WTC11 (cell line): ENCODE measurements around the gene HMGXB3. TPM values are rescaled to one million over a fixed set of nuclear protein-coding genes. Genes with fewer than 3 reads are reported as not detected.

ENCODE experiments used
- ATAC-seq: fragments of 200-7000 bp; cut with Tn5 transposase; 2 replicates; pipeline ENCODE4 v1.10.0; 2021; ENCODE audit warnings: mild to moderate bottlenecking, moderate library complexity
- CTCF ChIA-PET: fragments of 300-600 bp; sonication (Branson Sonifier 250); formaldehyde crosslinking; loops from one replicate; lab custom pipeline; 2021; ENCODE audit warnings: antibody characterized with exemption; lab: Charles Lee
- POLR2A ChIA-PET: fragments of 350-600 bp; sonication (Branson Sonifier 250); formaldehyde crosslinking; loops from one replicate; lab custom pipeline; 2021; ENCODE audit warnings: antibody characterized with exemption; lab: Charles Lee
- DNase-seq: peaks from one replicate; pipeline ENCODE4 v3.0.0; 2021; ENCODE audit warnings: low spot score
- H3K27ac Mint-ChIP-seq: 2 replicates; pipeline ENCODE4 v1.8.0; 2021; ENCODE audit warnings: mixed read lengths
- H3K27me3 Mint-ChIP-seq: 2 replicates; pipeline ENCODE4 v1.8.0; 2021; ENCODE audit warnings: low read depth, mild to moderate bottlenecking, moderate library complexity, mixed read lengths
- H3K36me3 Mint-ChIP-seq: 2 replicates; pipeline ENCODE4 v1.8.0; 2021; ENCODE audit warnings: mixed read lengths
- H3K4me1 Mint-ChIP-seq: 2 replicates; pipeline ENCODE4 v1.8.0; 2022; ENCODE audit warnings: mixed read lengths
- H3K4me3 Mint-ChIP-seq: 2 replicates; pipeline ENCODE4 v1.8.0; 2021; ENCODE audit warnings: mild to moderate bottlenecking, moderate library complexity, mixed read lengths
- H3K9me3 Mint-ChIP-seq: 2 replicates; pipeline ENCODE4 v1.8.0; 2021; ENCODE audit warnings: mixed read lengths
- CBFB ChIP-seq: sonication (generic); formaldehyde crosslinking; IDR thresholded peaks from 2 replicates; pipeline ENCODE4 v1.8.1; 2022; ENCODE audit warnings: mild to moderate bottlenecking, low read depth, missing genetic modification reagents
- CREM ChIP-seq: sonication (generic); formaldehyde crosslinking; IDR thresholded peaks from 2 replicates; pipeline ENCODE4 v1.8.1; 2022; ENCODE audit warnings: mild to moderate bottlenecking, missing genetic modification reagents, moderate library complexity
- ELF4 ChIP-seq: sonication (generic); formaldehyde crosslinking; IDR thresholded peaks from 2 replicates; pipeline ENCODE4 v1.8.1; 2022; ENCODE audit warnings: low read depth, mild to moderate bottlenecking, moderate library complexity, missing genetic modification reagents
- EMX1 ChIP-seq: fragments of 250-450 bp; sonication (Bioruptor Pico); IDR thresholded peaks from 2 replicates; pipeline ENCODE4 v1.8.0; 2021; ENCODE audit warnings: mild to moderate bottlenecking
- FOXK1 ChIP-seq: sonication (generic); formaldehyde crosslinking; IDR thresholded peaks from 2 replicates; pipeline ENCODE4 v1.8.0; 2022; ENCODE audit warnings: mild to moderate bottlenecking, moderate library complexity, missing genetic modification reagents
- FOXP1 ChIP-seq: sonication (generic); formaldehyde crosslinking; IDR thresholded peaks from 2 replicates; pipeline ENCODE4 v1.8.0; 2022; ENCODE audit warnings: missing genetic modification reagents, mild to moderate bottlenecking, moderate library complexity, borderline replicate concordance
- GTF2I ChIP-seq: fragments of 250-450 bp; sonication (Bioruptor Pico); conservative IDR thresholded peaks from 2 replicates; pipeline ENCODE4 v1.4.0; 2021; ENCODE audit warnings: mild to moderate bottlenecking
- KAT7 ChIP-seq: sonication (generic); formaldehyde crosslinking; IDR thresholded peaks from 2 replicates; pipeline ENCODE4 v1.8.1; 2023; ENCODE audit warnings: missing genetic modification reagents, mild to moderate bottlenecking, borderline replicate concordance
- NFATC4 ChIP-seq: fragments of 250-450 bp; sonication (Bioruptor Pico); IDR thresholded peaks from 2 replicates; pipeline ENCODE4 v1.9.0; 2021; ENCODE audit warnings: mild to moderate bottlenecking
- NFE2L1 ChIP-seq: sonication (generic); formaldehyde crosslinking; IDR thresholded peaks from 2 replicates; pipeline ENCODE4 v1.8.1; 2023; ENCODE audit warnings: missing genetic modification reagents
- NR2C2 ChIP-seq: sonication (generic); formaldehyde crosslinking; IDR thresholded peaks from 2 replicates; pipeline ENCODE4 v1.8.0; 2022; ENCODE audit warnings: mild to moderate bottlenecking, missing genetic modification reagents
- NR3C1 ChIP-seq: sonication (generic); formaldehyde crosslinking; conservative IDR thresholded peaks from 2 replicates; pipeline ENCODE4 v1.8.1; 2023; ENCODE audit warnings: low read depth, mild to moderate bottlenecking, missing genetic modification reagents
- RELA ChIP-seq: sonication (generic); formaldehyde crosslinking; IDR thresholded peaks from 2 replicates; pipeline ENCODE4 v1.8.1; 2022; ENCODE audit warnings: missing genetic modification reagents, mild to moderate bottlenecking, borderline replicate concordance
- SMAD4 ChIP-seq: sonication (generic); formaldehyde crosslinking; IDR thresholded peaks from 2 replicates; pipeline ENCODE4 v1.8.0; 2022; ENCODE audit warnings: mild to moderate bottlenecking, missing genetic modification reagents
- TCF7 ChIP-seq: sonication (generic); formaldehyde crosslinking; IDR thresholded peaks from 2 replicates; pipeline ENCODE4 v1.8.0; 2022; ENCODE audit warnings: mild to moderate bottlenecking, low read depth, missing genetic modification reagents, moderate library complexity
- ZNF219 ChIP-seq: sonication (generic); formaldehyde crosslinking; IDR thresholded peaks from 2 replicates; pipeline ENCODE4 v1.8.0; 2023; ENCODE audit warnings: missing genetic modification reagents, mild to moderate bottlenecking, borderline replicate concordance
- ZNF232 ChIP-seq: sonication (generic); formaldehyde crosslinking; IDR thresholded peaks from 2 replicates; pipeline ENCODE4 v1.8.0; 2022; ENCODE audit warnings: mild to moderate bottlenecking, missing genetic modification reagents
- ZNF396 ChIP-seq: fragments of 250-450 bp; sonication (Bioruptor Pico); IDR thresholded peaks from 2 replicates; pipeline ENCODE4 v1.8.0; 2021; ENCODE audit warnings: mild to moderate bottlenecking, moderate library complexity, borderline replicate concordance
- ZNF423 ChIP-seq: fragments of 250-450 bp; sonication (Bioruptor Pico); IDR thresholded peaks from 2 replicates; pipeline ENCODE4 v2.1.2; 2022; ENCODE audit warnings: mild to moderate bottlenecking, moderate library complexity
- total RNA-seq: library from RNA; stranded (reverse); gene quantifications from 3 replicates; pipeline ENCODE4 v1.2.3, GENCODE V29; 2021
- TF ChIP-seq, protein P1 (sequence below): sonication (generic); formaldehyde crosslinking; IDR thresholded peaks from 2 replicates; pipeline ENCODE4 v1.8.0; 2022; ENCODE audit warnings: mild to moderate bottlenecking, missing genetic modification reagents
- TF ChIP-seq, protein P2 (sequence below): sonication (generic); formaldehyde crosslinking; IDR thresholded peaks from 2 replicates; pipeline ENCODE4 v1.8.0; 2023; ENCODE audit warnings: missing genetic modification reagents, mild to moderate bottlenecking, borderline replicate concordance
- TF ChIP-seq, protein P3 (sequence below): sonication (generic); formaldehyde crosslinking; IDR thresholded peaks from 2 replicates; pipeline ENCODE4 v1.8.1; 2022; ENCODE audit warnings: mild to moderate bottlenecking, moderate library complexity, missing genetic modification reagents

The HMGXB3 gene
- total RNA-seq, 1 experiment from 2014 or later, result 31.6 TPM

DNA sequence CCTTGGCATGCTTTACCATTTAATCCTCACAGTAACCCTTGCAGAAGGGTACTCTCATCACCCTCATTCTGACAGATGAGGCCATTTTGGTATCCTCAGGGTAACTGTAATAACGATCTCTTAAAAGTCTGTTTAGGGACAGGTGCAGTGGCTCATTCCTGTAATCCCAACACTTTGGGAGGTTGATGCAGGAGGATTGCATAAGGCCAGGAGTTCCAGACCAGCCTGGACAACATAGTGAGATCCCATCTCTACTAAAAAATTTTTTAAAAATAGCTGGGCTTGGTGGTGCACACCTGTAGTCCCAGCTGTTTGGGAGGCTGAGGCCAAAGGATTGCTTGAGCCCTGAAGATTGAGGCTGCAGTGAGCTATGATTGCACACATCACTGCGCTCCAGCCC is 54.0 kb downstream of the HMGXB3 start:
- Mint-ChIP-seq H3K9me3 (no peaks in the 10 kb centered on the region), H3K27me3 (peaks cover 4% of the 10 kb centered on the region; the same call in 1 of the 2 replicates), H3K4me3 (no peak overlapping the region), H3K36me3 (peaks cover 30% of the 10 kb centered on the region), H3K4me1 (peaks cover 17% of the 10 kb centered on the region), H3K27ac (no peak overlapping the region)
- DNase-seq (no peak), ATAC-seq (no peak)
- POLR2A ChIA-PET, result no interaction called here
- TF ChIP-seq, protein P1, sequence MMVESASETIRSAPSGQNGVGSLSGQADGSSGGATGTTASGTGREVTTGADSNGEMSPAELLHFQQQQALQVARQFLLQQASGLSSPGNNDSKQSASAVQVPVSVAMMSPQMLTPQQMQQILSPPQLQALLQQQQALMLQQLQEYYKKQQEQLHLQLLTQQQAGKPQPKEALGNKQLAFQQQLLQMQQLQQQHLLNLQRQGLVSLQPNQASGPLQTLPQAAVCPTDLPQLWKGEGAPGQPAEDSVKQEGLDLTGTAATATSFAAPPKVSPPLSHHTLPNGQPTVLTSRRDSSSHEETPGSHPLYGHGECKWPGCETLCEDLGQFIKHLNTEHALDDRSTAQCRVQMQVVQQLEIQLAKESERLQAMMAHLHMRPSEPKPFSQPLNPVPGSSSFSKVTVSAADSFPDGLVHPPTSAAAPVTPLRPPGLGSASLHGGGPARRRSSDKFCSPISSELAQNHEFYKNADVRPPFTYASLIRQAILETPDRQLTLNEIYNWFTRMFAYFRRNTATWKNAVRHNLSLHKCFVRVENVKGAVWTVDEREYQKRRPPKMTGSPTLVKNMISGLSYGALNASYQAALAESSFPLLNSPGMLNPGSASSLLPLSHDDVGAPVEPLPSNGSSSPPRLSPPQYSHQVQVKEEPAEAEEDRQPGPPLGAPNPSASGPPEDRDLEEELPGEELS, result no peak
- TF ChIP-seq KAT7 (no peak), TCF7 (no peak), EMX1 (no peak), NFATC4 (CRISPR knock-in tag) (no peak), RELA (CRISPR knock-in tag) (no peak), ELF4 (CRISPR knock-in tag) (no peak), ZNF396 (CRISPR knock-in tag) (no peak), FOXK1 (CRISPR knock-in tag) (no peak), SMAD4 (CRISPR knock-in tag) (no peak)
- TF ChIP-seq, protein P2, sequence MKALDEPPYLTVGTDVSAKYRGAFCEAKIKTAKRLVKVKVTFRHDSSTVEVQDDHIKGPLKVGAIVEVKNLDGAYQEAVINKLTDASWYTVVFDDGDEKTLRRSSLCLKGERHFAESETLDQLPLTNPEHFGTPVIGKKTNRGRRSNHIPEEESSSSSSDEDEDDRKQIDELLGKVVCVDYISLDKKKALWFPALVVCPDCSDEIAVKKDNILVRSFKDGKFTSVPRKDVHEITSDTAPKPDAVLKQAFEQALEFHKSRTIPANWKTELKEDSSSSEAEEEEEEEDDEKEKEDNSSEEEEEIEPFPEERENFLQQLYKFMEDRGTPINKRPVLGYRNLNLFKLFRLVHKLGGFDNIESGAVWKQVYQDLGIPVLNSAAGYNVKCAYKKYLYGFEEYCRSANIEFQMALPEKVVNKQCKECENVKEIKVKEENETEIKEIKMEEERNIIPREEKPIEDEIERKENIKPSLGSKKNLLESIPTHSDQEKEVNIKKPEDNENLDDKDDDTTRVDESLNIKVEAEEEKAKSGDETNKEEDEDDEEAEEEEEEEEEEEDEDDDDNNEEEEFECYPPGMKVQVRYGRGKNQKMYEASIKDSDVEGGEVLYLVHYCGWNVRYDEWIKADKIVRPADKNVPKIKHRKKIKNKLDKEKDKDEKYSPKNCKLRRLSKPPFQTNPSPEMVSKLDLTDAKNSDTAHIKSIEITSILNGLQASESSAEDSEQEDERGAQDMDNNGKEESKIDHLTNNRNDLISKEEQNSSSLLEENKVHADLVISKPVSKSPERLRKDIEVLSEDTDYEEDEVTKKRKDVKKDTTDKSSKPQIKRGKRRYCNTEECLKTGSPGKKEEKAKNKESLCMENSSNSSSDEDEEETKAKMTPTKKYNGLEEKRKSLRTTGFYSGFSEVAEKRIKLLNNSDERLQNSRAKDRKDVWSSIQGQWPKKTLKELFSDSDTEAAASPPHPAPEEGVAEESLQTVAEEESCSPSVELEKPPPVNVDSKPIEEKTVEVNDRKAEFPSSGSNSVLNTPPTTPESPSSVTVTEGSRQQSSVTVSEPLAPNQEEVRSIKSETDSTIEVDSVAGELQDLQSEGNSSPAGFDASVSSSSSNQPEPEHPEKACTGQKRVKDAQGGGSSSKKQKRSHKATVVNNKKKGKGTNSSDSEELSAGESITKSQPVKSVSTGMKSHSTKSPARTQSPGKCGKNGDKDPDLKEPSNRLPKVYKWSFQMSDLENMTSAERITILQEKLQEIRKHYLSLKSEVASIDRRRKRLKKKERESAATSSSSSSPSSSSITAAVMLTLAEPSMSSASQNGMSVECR (CRISPR knock-in tag), result no peak
- CTCF ChIA-PET, result no interaction called here

DNA sequence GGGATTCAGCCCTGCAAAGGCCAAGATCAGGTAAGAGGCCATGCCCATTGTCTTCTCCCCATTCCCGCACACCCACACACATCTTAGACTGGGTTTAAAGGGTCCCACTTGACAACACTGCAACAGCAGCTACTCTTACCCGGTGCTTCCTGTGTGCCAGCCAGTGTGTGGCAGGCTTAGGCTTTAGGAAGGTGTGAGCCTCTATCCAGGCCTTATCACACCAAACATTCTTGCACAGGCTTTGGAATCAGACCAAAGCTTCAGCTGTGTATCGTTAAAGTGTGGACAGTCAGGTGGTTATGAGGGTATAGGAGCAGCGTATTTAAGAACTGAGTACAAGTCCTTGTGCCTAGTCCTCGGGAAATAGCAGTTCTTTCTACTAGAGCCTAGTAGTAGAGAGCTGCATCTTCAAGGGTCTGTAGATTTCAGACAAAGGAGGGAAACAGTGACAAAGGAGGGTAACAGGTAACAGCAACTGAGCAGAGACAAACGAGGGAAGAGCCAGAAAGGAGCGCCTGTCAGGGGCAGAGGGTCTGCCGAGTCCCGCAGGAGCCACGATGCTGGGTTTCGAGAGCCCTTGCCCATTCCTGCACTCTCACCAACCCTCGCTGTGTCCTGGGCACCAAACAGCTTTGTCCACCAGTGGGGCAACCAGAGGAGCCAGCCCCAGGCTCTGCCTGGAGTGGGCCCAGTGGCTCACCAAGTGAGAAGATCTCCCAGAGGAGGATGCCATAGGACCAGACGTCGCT is 55.0 kb downstream of the HMGXB3 start:
- CTCF ChIA-PET, result no interaction called here
- Mint-ChIP-seq H3K36me3 (peaks cover 22% of the 10 kb centered on the region), H3K9me3 (no peaks in the 10 kb centered on the region), H3K4me1 (peaks cover 17% of the 10 kb centered on the region), H3K4me3 (no peak overlapping the region), H3K27ac (no peak overlapping the region; the same call in 1 of the 2 replicates), H3K27me3 (peaks cover 4% of the 10 kb centered on the region; the same call in 1 of the 2 replicates)
- POLR2A ChIA-PET, result no interaction called here
- no peak for DNase-seq
- TF ChIP-seq CREM (CRISPR knock-in tag) (no peak), NR2C2 (no peak), FOXK1 (CRISPR knock-in tag) (no peak), GTF2I (CRISPR knock-in tag) (no peak), FOXP1 (CRISPR knock-in tag) (no peak), ZNF423 (CRISPR knock-in tag) (no peak), ZNF232 (CRISPR knock-in tag) (no peak), NFE2L1 (no peak), NR3C1 (CRISPR knock-in tag) (no peak), CBFB (no peak), ZNF219 (CRISPR knock-in tag) (no peak)
- TF ChIP-seq, protein P1, result no peak
- TF ChIP-seq, protein P3, sequence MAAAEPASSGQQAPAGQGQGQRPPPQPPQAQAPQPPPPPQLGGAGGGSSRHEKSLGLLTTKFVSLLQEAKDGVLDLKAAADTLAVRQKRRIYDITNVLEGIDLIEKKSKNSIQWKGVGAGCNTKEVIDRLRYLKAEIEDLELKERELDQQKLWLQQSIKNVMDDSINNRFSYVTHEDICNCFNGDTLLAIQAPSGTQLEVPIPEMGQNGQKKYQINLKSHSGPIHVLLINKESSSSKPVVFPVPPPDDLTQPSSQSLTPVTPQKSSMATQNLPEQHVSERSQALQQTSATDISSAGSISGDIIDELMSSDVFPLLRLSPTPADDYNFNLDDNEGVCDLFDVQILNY (CRISPR knock-in tag), result no peak
- no peak for ATAC-seq
